SK-N-SH (cell line): ENCODE results near the gene OR2T29.

ENCODE experiments used
- EZH2phosphoT487 ChIP-seq: fragments of 200-600 bp; sonication (generic); IDR thresholded peaks from 2 replicates; pipeline ENCODE4 v1.6.1; 2017; ENCODE audit warnings: low read depth, mixed run types, mild to moderate bottlenecking, antibody characterized with exemption, moderate library complexity, borderline replicate concordance
- POLR2AphosphoS5 ChIP-seq: IDR thresholded peaks from 2 replicates; pipeline ENCODE4 v1.6.1; 2012; ENCODE audit warnings: low read depth, low read length
- TAF1 ChIP-seq: IDR thresholded peaks from 2 replicates; pipeline ENCODE4 v1.6.1; 2012; ENCODE audit warnings: low read depth, mild to moderate bottlenecking, low read length, moderate library complexity, borderline replicate concordance
- TF ChIP-seq, protein P1 (sequence below): fragments of 200-600 bp; sonication (generic); IDR thresholded peaks from 2 replicates; pipeline ENCODE4 v1.6.1; 2017; ENCODE audit warnings: antibody characterized with exemption, mild to moderate bottlenecking, moderate library complexity

DNA sequence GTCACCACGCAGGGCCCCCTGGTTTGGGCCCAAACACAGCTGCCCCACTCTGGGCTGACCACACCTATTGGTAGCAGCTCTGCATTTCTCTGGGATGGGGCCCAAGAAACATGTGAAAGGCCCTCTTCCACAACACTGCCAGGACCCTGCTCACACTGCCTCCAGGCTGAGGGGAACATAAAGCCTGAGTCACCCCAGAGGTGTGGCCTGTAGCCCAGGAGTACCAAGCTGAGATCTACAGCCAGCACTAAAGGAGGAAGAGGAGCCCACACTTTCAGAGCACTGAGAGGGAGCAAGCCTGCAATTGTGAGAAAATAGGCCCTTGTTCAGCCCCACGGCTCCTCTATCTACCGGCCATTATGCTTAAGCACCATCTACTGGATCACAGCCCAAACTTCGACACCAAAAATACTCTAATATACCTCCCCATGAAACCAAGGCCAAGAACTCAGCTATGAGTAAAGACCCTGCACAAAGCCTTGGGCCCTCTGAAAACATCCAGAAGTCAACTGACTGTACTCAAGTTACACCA lies 49.4 kb upstream of the OR2T29 start:
- TF ChIP-seq, protein P1, sequence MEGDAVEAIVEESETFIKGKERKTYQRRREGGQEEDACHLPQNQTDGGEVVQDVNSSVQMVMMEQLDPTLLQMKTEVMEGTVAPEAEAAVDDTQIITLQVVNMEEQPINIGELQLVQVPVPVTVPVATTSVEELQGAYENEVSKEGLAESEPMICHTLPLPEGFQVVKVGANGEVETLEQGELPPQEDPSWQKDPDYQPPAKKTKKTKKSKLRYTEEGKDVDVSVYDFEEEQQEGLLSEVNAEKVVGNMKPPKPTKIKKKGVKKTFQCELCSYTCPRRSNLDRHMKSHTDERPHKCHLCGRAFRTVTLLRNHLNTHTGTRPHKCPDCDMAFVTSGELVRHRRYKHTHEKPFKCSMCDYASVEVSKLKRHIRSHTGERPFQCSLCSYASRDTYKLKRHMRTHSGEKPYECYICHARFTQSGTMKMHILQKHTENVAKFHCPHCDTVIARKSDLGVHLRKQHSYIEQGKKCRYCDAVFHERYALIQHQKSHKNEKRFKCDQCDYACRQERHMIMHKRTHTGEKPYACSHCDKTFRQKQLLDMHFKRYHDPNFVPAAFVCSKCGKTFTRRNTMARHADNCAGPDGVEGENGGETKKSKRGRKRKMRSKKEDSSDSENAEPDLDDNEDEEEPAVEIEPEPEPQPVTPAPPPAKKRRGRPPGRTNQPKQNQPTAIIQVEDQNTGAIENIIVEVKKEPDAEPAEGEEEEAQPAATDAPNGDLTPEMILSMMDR: no peak
- no peak for TF ChIP-seq POLR2AphosphoS5
- TF ChIP-seq EZH2phosphoT487: no peak
- no peak for TF ChIP-seq TAF1
